CD4-positive, alpha-beta T cell treated with Interleukin-15 for 1 hour (primary cell): ENCODE results near the gene DNAH8.
"Not testable (repeated sequence)": the region's sequence is repeated elsewhere in the genome, so short reads cannot be mapped to it uniquely, and the experiment has no call there.

Experiments
- DNase-seq: peaks from one replicate; pipeline ENCODE4 v3.0.0-alpha.2; 2020

DNAH8 gene

GRCh38 chr6:38912378-38912777 lies 197.3 kb downstream of the DNAH8 start:
- DNase-seq: no peak

GRCh38 chr6:38915205-38915925 lies 200.3 kb downstream of the DNAH8 start:
- DNase-seq: no peak

DNA sequence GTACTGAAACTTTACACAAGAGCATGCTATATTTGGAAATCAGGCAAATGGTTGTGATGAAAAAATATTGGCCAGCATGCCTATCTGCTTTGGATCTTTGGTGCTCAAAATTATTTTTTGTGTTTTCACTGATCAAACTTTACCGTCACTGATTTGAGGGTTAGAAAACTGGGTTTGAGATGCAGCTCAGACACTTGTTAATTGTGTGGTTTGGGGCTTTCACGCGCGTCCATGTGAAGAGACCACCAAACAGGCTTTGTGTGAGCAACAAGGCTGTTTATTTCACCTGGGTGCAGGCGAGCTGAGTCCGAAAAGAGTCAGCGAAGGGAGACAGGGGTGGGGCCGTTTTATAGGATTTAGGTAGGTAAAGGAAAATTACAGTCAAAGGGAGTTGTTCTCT lies 206.4 kb downstream of the DNAH8 start:
- DNase-seq: not testable (repeated sequence)

DNA sequence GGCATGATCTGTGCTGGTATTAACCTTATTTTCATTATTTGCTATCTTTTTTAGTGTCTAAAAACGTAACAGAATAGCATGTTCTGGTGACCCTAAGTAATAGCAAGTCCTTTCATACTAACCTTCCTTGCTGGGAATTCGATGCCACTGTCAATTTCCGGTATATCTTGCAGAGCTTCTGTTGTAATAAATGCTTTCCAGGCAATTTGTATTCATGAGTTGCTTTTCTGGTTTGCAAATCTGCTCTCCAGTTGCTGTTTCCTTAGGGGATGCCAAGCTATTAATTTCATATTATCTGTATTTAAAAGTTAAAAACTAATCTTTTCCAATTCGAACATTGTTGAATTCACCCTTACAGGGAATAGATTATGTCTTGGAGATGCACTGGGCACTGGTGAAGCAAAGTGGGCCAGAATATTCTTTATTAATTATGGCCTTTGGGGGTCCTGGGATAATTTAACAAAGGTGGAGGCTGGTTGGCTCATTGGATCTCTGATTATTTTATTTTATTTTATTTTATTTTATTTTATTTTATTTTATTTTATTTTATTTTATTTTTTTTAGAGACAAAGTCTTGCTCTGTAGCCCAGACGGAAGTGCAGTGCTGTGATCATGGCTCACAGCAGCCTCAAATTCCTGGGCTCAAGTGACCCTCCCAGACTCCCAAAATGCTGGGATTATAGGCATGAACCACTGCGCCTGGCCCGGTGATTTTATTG lies 209.8 kb downstream of the DNAH8 start:
- no peak for DNase-seq

GRCh38 chr6:38929560-38929959 lies 214.4 kb downstream of the DNAH8 start:
- no peak for DNase-seq

DNA sequence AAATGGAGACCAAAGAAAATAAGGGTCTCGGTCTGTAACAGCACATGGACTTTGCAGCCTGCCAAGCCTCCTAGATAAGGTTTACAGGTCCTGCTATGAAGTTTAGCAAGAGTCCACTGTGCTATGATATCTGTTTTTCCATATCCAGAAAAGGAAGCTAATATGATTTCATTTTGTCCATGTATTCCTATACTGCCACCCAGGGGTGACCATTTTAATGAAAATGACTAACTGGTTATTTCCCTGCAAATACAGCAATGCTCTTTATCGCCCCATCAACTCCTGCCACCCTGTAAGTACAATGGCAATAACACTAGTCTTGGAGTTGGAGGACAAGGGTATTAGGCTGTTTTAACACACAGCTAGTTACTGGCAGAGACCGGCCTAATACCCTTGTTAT lies 218.3 kb downstream of the DNAH8 start:
- no peak for DNase-seq

DNA sequence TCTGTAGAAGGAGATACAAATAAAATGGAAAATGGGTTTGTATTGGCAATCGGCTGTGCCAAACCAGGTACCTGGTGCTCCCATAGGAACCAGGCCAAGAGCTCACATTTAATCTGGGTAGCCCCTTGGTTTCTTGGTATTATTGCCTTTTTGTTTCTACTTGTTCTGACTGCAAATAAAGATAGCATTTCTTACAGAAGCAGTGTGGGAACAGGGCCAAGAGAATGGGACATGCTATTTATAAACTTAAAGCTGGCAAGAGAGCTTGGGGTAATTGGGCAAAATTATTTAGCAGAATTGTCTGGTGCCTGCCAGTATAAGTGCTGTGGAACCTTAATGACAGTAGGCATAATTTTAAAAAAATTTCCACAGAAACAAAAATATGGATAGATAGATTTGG lies 219.9 kb downstream of the DNAH8 start:
- DNase-seq: no peak

- DNase-seq: no peak
Observed at GRCh38 chr6:38937839-38938613, 222.9 kb downstream of the DNAH8 start.

- DNase-seq: no peak
Observed at GRCh38 chr6:38938741-38939140, 223.6 kb downstream of the DNAH8 start.

DNA sequence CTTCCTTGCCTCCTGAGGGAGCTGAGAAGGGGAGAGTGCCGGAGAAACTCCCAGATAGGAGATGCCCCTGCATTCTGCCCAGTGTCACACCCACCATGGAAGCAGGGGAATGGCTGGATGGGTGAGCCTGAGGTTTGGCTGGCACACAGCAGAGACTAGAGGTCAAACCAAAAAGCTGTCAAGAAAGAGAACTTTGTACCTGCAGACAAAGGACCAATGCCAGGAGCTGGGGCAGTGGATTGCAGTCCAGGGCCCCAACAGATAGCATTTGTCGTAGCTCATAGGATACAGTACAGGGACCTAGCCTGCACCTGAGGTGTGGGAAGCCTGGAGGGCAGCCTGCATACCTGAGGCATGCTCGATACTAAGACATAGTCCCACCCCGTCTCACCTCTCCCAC lies 227.3 kb downstream of the DNAH8 start:
- no peak for DNase-seq

GRCh38 chr6:38942965-38943364 lies 227.9 kb downstream of the DNAH8 start:
- DNase-seq: no peak

- DNase-seq: no peak
Observed at GRCh38 chr6:38943964-38944363, 228.9 kb downstream of the DNAH8 start.

GRCh38 chr6:38944655-38945279 lies 229.7 kb downstream of the DNAH8 start:
- DNase-seq: no peak

GRCh38 chr6:38955861-38956260 lies 240.8 kb downstream of the DNAH8 start:
- DNase-seq: no peak

DNA sequence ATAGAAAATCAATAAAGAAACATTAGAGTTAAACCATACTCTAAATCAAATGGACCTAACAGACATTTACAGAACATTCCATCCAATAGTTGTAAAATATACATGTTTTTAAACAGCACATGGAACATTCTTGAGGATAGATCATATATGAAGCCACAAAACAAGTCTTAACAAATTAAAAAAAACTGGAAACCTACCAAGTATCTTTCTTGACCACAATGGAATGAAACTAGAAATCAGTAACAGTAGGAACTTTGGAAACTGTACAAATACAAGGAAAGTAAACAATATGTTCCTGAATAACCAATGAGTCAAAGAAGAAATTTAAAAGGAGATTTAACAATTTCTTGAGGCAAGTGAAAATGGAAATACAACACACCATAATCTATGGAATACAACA lies 242.3 kb downstream of the DNAH8 start:
- no peak for DNase-seq

DNA sequence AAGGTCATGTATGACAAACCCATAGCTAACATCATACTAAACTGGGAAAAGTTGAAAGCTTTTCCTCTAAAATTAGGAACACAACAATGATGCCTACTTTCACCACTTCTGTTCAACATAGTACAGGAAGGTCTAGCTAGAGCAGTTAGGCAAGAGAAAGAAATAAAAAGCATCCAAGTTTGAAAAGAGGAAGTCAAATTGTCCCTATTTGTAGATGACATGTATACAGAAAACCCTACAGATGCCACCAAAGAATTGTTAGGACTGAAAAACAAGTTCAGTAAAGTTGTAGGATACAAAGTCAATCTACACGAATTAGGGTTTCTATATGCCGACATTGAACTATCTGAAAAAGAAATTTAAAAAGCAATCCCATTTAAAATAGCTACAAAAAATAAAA lies 244.0 kb downstream of the DNAH8 start:
- no peak for DNase-seq

DNA sequence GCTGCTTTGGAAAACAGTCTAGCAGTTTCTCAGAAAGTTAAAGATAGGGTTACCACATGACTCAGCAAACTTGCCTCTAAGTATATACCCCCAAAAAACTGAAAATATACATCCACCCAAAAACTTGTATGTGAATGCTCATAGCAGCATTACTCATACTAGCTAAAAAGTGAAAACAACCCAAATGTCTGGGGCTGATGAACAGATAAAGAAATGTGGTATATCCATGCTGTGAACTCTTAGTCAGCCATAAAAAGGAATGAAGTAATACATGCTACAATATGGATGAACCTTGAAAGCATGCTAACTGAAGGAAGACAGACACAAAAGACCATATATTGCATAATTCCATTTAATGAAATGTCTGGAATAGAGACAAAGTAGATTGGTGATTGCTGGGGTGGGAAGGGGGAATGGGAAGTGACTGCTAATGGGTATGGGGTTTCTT lies 253.6 kb downstream of the DNAH8 start:
- no peak for DNase-seq

GRCh38 chr6:38973178-38974057 lies 258.3 kb downstream of the DNAH8 start:
- no peak for DNase-seq

GRCh38 chr6:38974389-38975151 lies 259.5 kb downstream of the DNAH8 start:
- DNase-seq: no peak

DNA sequence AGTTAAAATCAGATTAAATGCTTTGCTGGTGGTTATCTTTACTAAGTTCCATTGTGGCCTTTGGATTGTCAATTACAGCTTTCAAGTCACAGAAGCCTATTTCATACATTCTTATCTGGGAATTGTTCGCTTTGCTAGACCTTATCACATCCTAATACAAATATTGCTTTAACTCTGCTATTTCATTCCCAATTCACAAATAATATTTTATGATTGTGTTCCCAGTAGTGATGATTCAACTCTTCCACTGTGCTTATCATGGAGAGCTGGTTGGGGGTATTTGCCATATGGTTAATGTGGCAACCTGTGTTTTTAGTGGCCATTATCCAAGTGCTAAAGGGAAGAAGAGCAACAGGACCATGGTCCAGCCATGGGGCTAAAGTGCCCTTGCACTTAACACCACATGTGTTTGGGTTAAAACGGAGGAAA lies 260.5 kb downstream of the DNAH8 start:
- DNase-seq: no peak

DNA sequence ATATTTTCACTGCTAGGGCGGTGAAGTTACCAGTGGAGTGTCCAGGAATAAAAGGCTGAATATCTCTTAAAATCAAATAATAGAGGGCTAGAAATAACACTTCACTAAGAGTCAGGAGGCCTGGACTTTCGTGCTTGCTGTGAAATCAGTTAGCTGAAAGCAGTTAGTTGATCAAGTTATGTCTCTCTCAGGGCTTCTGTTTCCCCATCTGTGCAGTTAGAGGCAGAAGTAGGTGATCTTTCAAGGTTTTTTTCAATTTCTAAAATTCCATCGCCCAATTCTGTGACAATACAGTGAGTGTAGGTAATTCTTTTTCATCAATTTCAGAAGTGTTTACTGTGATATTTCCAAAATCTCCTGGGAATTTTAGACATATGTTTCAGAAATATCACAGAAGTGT lies 260.9 kb downstream of the DNAH8 start:
- no peak for DNase-seq
